Calu3 (cell line): ENCODE data around the gene BCL7A. TPM values are rescaled to one million over a fixed set of nuclear protein-coding genes. Genes with fewer than 3 reads are reported as not detected.

Experiments used
- BruUV-seq: library from RNA; stranded (reverse); fragments of 400-500 nt; replicated peaks from 2 replicates; lab custom pipeline; 2021; lab: Mats Ljungman, UMichigan
- CTCF ChIA-PET: fragments of 300-600 bp; sonication (Branson Sonifier 250); formaldehyde crosslinking; loops from one replicate; lab custom pipeline; 2022; ENCODE audit warnings: antibody characterized with exemption; lab: Charles Lee
- DNase-seq: peaks from one replicate; pipeline ENCODE4 v3.0.0; 2022
- H3K27ac Mint-ChIP-seq: one replicate; pipeline ENCODE4 v1.8.0; 2022; ENCODE audit warnings: mixed read lengths; ENCODE audit not compliant: unreplicated experiment
- H3K27me3 Mint-ChIP-seq: one replicate; pipeline ENCODE4 v1.8.0; 2022; ENCODE audit warnings: mixed read lengths; ENCODE audit not compliant: unreplicated experiment
- H3K36me3 Mint-ChIP-seq: one replicate; pipeline ENCODE4 v1.8.0; 2022; ENCODE audit warnings: mild to moderate bottlenecking, moderate library complexity, mixed read lengths; ENCODE audit not compliant: insufficient read depth, unreplicated experiment
- H3K4me1 Mint-ChIP-seq: one replicate; pipeline ENCODE4 v1.8.0; 2022; ENCODE audit warnings: mild to moderate bottlenecking, low read depth, mixed read lengths; ENCODE audit not compliant: unreplicated experiment
- H3K4me3 Mint-ChIP-seq: one replicate; pipeline ENCODE4 v1.8.0; 2022; ENCODE audit warnings: mild to moderate bottlenecking, low read depth, moderate library complexity, mixed read lengths; ENCODE audit not compliant: unreplicated experiment
- H3K9me3 Mint-ChIP-seq: one replicate; pipeline ENCODE4 v1.8.0; 2022; ENCODE audit warnings: low read depth, mixed read lengths; ENCODE audit not compliant: unreplicated experiment
- CTCF ChIP-seq: fragments of 200-600 bp; IDR thresholded peaks from one replicate; pipeline ENCODE4 v1.8.0; 2022; ENCODE audit warnings: antibody characterized with exemption; ENCODE audit not compliant: unreplicated experiment
- intact Hi-C: fragments of 100-400 bp; cut with micrococcal nuclease; formaldehyde crosslinking; loops from one replicate; pipeline ENCODE4 v1.10.0; 2022; ENCODE audit not compliant: unreplicated experiment
- total RNA-seq: library from RNA; stranded (reverse); gene quantifications from 2 replicates; pipeline ENCODE4 v1.2.3, GENCODE V29; 2022

BCL7A gene
- total RNA-seq, 1 experiment from 2014 or later: 21.0 TPM

- peak overlapping the region; percentile 87 for H3K27ac Mint-ChIP-seq
- H3K27me3 Mint-ChIP-seq: no peaks in the 10 kb centered on the region
- H3K4me1 Mint-ChIP-seq: peaks cover 12% of the 10 kb centered on the region
- peak; percentile 29 for DNase-seq
- no peak for TF ChIP-seq CTCF
- H3K4me3 Mint-ChIP-seq: peak overlapping the region; percentile 96
- CTCF ChIA-PET: interaction anchor here (0.5 to 1.2 kb wide), 3 partner anchors 9 to 487 kb away, joined by 4 read pairs; no protein-coding TSS in a partner anchor
- H3K36me3 Mint-ChIP-seq: peaks cover 36% of the 10 kb centered on the region
- no TSS peak for BruUV-seq
- H3K9me3 Mint-ChIP-seq: peaks cover 9% of the 10 kb centered on the region
- intact Hi-C loops: loop anchor here (10.0 kb wide), 1 partner anchor 107 kb away; the partner anchor contains the start of gene CFAP251
Observed at GRCh38 chr12:122021193-122021821, 377 bp upstream of the BCL7A start.

- H3K4me1 Mint-ChIP-seq: peaks cover 12% of the 10 kb centered on the region
- BruUV-seq: TSS peak; percentile 63
- H3K9me3 Mint-ChIP-seq: peaks cover 9% of the 10 kb centered on the region
- intact Hi-C loops: loop anchor here (10.0 kb wide), 1 partner anchor 108 kb away; the partner anchor contains the start of gene CFAP251
- no peak for TF ChIP-seq CTCF
- CTCF ChIA-PET: interaction anchor here (0.8 to 1.7 kb wide), 4 partner anchors 18 to 108 kb away, joined by 3 to 5 read pairs (median 3); no protein-coding TSS in a partner anchor
- peak; percentile 50 for DNase-seq
- peak overlapping the region; percentile 96 for H3K4me3 Mint-ChIP-seq
- peaks cover 36% of the 10 kb centered on the region for H3K36me3 Mint-ChIP-seq
- H3K27me3 Mint-ChIP-seq: no peaks in the 10 kb centered on the region
- peak overlapping the region; percentile 53 for H3K27ac Mint-ChIP-seq
Observed at GRCh38 chr12:122022393-122023338, 982 bp downstream of the BCL7A start.

- peak; percentile 78 for DNase-seq
- Mint-ChIP-seq H3K4me1 (peaks cover 14% of the 10 kb centered on the region), H3K9me3 (peaks cover 8% of the 10 kb centered on the region), H3K27ac (peak overlapping the region; percentile 53), H3K27me3 (no peaks in the 10 kb centered on the region), H3K4me3 (peak overlapping the region; percentile 96), H3K36me3 (peaks cover 37% of the 10 kb centered on the region)
- intact Hi-C loops: loop anchor here (10.0 kb wide), 1 partner anchor 109 kb away; the partner anchor contains the start of gene CFAP251
- CTCF ChIA-PET: interaction anchor here (0.7 to 1.7 kb wide), 6 partner anchors 19 to 107 kb away, joined by 3 to 5 read pairs (median 4); no protein-coding TSS in a partner anchor
- TSS peak; percentile 60 for BruUV-seq
- TF ChIP-seq CTCF: no peak
Observed at GRCh38 chr12:122023339-122024131, 1.9 kb downstream of the BCL7A start.
